Thymus (tissue), 11 donors: Measurements from ENCODE around the gene SMARCA2. TPM values are rescaled to one million over a fixed set of nuclear protein-coding genes. Genes with fewer than 3 reads are reported as not detected.
A peak's percentile ranks its signal among the peaks of the same experiment; 100 is the strongest.

Source experiments
- DNase-seq, 9 donors: peaks; one replicate each; pipeline ENCODE4 v3.0.0-alpha.2; 2013; ENCODE audit warnings: low spot score in 9 of 9, low read depth in 6 of 9, missing footprints in 1 of 9
- H3K27ac ChIP-seq, 2 donors: one replicate each; pipeline ENCODE4 v1.5.1; 2013; ENCODE audit warnings: control low read depth in 1 of 2, low read depth in 1 of 2, low read length in 1 of 2, mild to moderate bottlenecking in 1 of 2, moderate library complexity in 1 of 2
- H3K27me3 ChIP-seq, 2 donors: one replicate each; pipeline ENCODE4 v1.5.1; 2013; ENCODE audit warnings: low read length in 1 of 2; ENCODE audit not compliant: control insufficient read depth in 2 of 2, insufficient read depth in 1 of 2
- H3K36me3 ChIP-seq, 2 donors: one replicate each; pipeline ENCODE4 v1.5.1; 2013; ENCODE audit warnings: low read length in 1 of 2, mild to moderate bottlenecking in 1 of 2, moderate library complexity in 1 of 2; ENCODE audit not compliant: control insufficient read depth in 2 of 2, insufficient read depth in 2 of 2
- H3K4me1 ChIP-seq, 2 donors: one replicate each; pipeline ENCODE4 v1.5.1; 2013; ENCODE audit warnings: low read length in 2 of 2; ENCODE audit not compliant: control insufficient read depth in 2 of 2, insufficient read depth in 2 of 2
- H3K4me3 ChIP-seq, 2 donors: one replicate each; pipeline ENCODE4 v1.5.1; 2013; ENCODE audit warnings: low read length in 2 of 2, control low read depth in 1 of 2, mild to moderate bottlenecking in 1 of 2
- H3K9me3 ChIP-seq, 2 donors: one replicate each; pipeline ENCODE4 v1.5.1; 2013; ENCODE audit warnings: low read length in 1 of 2, mild to moderate bottlenecking in 1 of 2; ENCODE audit not compliant: control insufficient read depth in 2 of 2, insufficient read depth in 1 of 2
- WGBS: extraction: QIAGEN DNeasy Blood & Tissue Kit; methylation state at CpG from one replicate; pipeline ENCODE4 v1.1.7; 2013; 5-methylcytosine and 5-hydroxymethylcytosine counted together
- polyA plus RNA-seq: library from polyadenylated mRNA; stranded (reverse); fragments of 200-250 nt; gene quantifications from one replicate; pipeline ENCODE4 v1.2.3, GENCODE V29; 2013
- total RNA-seq: library from RNA; stranded (reverse); fragments of 120-200 nt; gene quantifications from one replicate; pipeline ENCODE4 v1.2.4, GENCODE V29; 2013
- donor health status: healthy.

Gene SMARCA2
- total and polyA plus RNA-seq, 2 donors: 63.0 to 79.4 TPM

GRCh38 chr9:2043881-2044462, 28.8 kb downstream of the SMARCA2 start:
- Histone ChIP-seq H3K27ac (no peak overlapping the region), H3K4me1 (peaks cover 0 to 3% of the 10 kb centered on the region in 2 donors), H3K36me3 (peaks cover 13 to 28% of the 10 kb centered on the region in 2 donors), H3K9me3 (no peaks in the 10 kb centered on the region), H3K4me3 (no peak overlapping the region), H3K27me3 (no peaks in the 10 kb centered on the region)
- peak in 1 of 9 donors; percentile 22 for DNase-seq
- whole genome bisulfite sequencing: 88% methylated on average over 12 of the region's 12 CpGs

- Histone ChIP-seq H3K4me1 (peaks cover 0 to 3% of the 10 kb centered on the region in 2 donors), H3K27me3 (no peaks in the 10 kb centered on the region), H3K4me3 (no peak overlapping the region), H3K9me3 (no peaks in the 10 kb centered on the region), H3K36me3 (peaks cover 4 to 7% of the 10 kb centered on the region in 2 donors), H3K27ac (no peak overlapping the region)
- DNase-seq: no peak
- 96% methylated on average over 54 of the region's 54 CpGs for WGBS
These were observed 32.1 kb downstream of the SMARCA2 start for GRCh38 chr9:2047144-2047671.

DNA sequence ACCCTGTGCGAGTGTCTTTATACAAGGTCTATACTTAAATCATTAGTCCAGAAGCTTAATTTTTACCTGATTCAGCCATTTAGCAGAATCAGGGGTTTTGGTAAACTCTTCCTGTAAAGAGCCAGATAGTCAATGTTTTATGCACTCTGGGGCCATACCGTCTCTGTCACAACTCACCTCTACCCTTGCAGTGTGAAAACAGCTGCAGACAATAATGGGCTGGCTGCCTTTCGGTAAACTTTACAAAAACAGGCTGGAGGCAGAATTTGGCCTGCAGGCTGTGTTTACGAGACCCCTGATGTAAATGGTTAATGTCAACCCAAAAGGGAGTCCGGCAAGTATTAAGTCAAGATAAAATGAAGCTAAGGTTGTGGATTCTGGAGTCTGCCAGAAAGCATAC, 32.8 kb downstream of the SMARCA2 start:
- Histone ChIP-seq H3K27ac (no peak overlapping the region), H3K4me3 (no peak overlapping the region), H3K27me3 (no peaks in the 10 kb centered on the region), H3K4me1 (peaks cover 0 to 3% of the 10 kb centered on the region in 2 donors), H3K36me3 (peaks cover 4 to 7% of the 10 kb centered on the region in 2 donors), H3K9me3 (no peaks in the 10 kb centered on the region)
- whole genome bisulfite sequencing: 98% methylated on average over 5 of the region's 5 CpGs
- no peak for DNase-seq

DNA sequence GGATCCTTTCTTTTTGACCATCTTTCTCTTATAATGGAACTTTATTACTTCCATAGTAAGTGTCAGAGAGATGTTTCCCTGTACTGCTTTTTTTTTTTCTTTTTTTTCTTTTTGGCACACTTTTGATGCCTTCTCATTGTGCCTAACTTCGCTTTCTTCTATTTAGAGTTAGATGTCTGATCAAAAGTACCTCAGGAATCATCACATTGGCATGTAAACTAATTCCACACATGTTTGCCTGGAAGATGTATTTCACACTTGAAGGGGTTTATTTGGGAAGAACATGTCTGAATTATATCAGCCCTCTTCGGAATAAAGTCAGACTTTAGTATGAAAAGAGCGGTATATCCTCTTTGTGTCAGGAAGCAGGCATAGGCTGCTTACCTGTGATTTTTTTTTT, 35.1 kb downstream of the SMARCA2 start:
- 98% methylated on average over 3 of the region's 3 CpGs for WGBS
- Histone ChIP-seq H3K27ac (no peak overlapping the region), H3K36me3 (peaks cover 4 to 7% of the 10 kb centered on the region in 2 donors), H3K4me3 (no peak overlapping the region), H3K9me3 (no peaks in the 10 kb centered on the region), H3K4me1 (peaks cover 0 to 10% of the 10 kb centered on the region in 2 donors), H3K27me3 (no peaks in the 10 kb centered on the region)
- DNase-seq: no peak

GRCh38 chr9:2053883-2054845, 39.0 kb downstream of the SMARCA2 start:
- peak overlapping the region; percentile 68 to 75 for H3K27ac ChIP-seq
- H3K4me3 ChIP-seq: no peak overlapping the region
- DNase-seq: peak; percentile 30 to 89 (median 62)
- 50% methylated on average over 10 of the region's 10 CpGs for WGBS
- no peaks in the 10 kb centered on the region for H3K9me3 ChIP-seq
- H3K4me1 ChIP-seq: peaks cover 0 to 10% of the 10 kb centered on the region in 2 donors
- H3K36me3 ChIP-seq: peaks cover 13% of the 10 kb centered on the region in 2 donors
- no peaks in the 10 kb centered on the region for H3K27me3 ChIP-seq

DNA sequence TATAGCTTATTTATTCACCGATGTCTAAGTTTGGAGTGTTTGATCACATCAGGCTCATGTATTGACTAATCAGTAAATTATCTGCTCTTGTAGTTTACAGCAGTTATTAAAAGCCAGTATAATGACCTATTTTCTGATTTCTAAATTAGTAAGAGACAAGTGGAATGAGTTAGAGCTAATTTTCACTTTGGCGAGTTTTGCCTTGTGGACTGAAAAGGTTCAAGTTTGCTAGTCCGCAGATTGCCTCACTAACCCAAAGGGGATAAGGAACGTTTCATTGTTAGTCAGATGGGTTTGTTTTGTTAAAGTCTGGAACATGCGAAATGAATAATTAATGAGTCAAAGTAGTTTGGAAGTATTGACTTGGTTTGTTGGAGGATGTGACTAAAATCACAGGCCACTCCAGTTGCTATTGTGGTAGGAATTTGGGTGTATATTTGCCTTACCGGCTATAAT, 40.1 kb downstream of the SMARCA2 start:
- H3K4me3 ChIP-seq: no peak overlapping the region
- H3K4me1 ChIP-seq: peaks cover 0 to 10% of the 10 kb centered on the region in 2 donors
- no peaks in the 10 kb centered on the region for H3K9me3 ChIP-seq
- H3K27me3 ChIP-seq: no peaks in the 10 kb centered on the region
- no peak for DNase-seq
- no peak overlapping the region for H3K27ac ChIP-seq
- 97% methylated on average over 6 of the region's 6 CpGs for WGBS
- H3K36me3 ChIP-seq: peaks cover 13% of the 10 kb centered on the region in 2 donors

GRCh38 chr9:2059274-2059929, 44.3 kb downstream of the SMARCA2 start:
- no peaks in the 10 kb centered on the region for H3K9me3 ChIP-seq
- WGBS: 93% methylated on average over 5 of the region's 5 CpGs
- H3K27ac ChIP-seq: no peak overlapping the region
- peaks cover 0 to 1% of the 10 kb centered on the region in 2 donors for H3K4me1 ChIP-seq
- DNase-seq: no peak
- H3K27me3 ChIP-seq: no peaks in the 10 kb centered on the region
- H3K4me3 ChIP-seq: no peak overlapping the region
- peaks cover 15 to 22% of the 10 kb centered on the region in 2 donors for H3K36me3 ChIP-seq

DNA sequence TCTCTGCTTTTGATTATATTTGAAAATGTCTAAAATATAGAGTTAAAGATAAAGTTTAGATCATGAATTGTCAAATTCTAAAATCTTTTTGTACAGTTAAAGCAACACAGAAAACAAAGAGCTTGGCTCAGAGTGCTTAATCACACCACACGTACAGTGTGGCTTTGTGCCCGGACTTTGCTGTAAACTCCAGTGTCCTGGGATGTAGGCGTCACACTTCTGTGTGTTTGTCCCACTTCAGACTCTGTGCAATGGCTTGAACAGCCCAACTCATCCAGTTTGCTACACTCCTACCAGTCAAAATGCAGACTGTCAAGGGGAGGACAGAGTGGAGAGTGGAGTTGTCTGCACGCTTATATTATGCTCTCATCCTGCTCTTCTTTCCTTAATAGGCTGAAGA, 45.3 kb downstream of the SMARCA2 start:
- 98% methylated on average over 4 of the region's 4 CpGs for WGBS
- H3K9me3 ChIP-seq: no peaks in the 10 kb centered on the region
- H3K36me3 ChIP-seq: peaks cover 15 to 22% of the 10 kb centered on the region in 2 donors
- no peak for DNase-seq
- H3K27me3 ChIP-seq: no peaks in the 10 kb centered on the region
- H3K4me3 ChIP-seq: no peak overlapping the region
- no peaks in the 10 kb centered on the region for H3K4me1 ChIP-seq
- no peak overlapping the region for H3K27ac ChIP-seq
